NOMO-1 treated with dmso at 0.1 percent for 144 hours (cell line): Measurements from ENCODE around the gene GOLIM4.

Source experiments
- DNase-seq: peaks from one replicate; lab custom pipeline; 2025; ENCODE audit not compliant: unreplicated experiment; lab: John Stamatoyannopoulos, UW

The GOLIM4 gene

DNA sequence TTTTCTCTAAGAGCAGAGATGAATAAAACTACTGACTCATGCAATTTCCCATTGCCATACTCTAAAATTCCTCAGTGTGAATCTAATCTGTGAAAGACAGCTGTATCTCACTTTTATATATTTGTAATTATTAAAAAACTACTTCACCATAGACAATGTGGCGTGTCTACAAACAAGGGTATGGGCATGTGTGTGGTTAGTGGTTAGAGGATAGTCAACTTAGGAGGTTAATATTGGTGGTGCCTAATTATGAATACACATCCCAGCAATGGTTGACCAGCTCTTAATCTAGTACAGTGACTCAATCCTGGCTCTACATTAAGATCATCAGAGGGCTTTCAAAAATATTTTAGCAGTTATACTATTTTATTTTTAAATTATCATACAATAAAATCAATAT, 94.5 kb downstream of the GOLIM4 start:
- no peak for DNase-seq

DNA sequence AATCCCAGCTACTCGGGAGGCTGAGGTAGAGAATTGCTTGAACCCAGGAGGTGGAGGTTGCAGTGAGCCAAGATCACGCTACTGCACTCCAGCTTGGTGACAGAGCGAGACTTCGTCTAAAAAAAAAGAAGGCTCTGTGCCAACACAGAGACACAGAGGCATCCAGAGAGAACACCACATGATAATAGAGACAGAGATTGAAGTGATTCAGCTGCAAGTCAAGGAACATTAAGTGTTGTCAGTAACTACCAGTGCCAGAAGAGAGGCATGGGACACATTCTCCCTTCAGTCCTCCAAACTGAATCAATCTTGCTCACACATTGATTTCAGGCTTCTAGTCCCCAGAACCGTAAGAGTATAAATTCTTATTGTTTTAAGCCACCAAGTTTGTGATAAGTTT, 97.5 kb downstream of the GOLIM4 start:
- no peak for DNase-seq

DNA sequence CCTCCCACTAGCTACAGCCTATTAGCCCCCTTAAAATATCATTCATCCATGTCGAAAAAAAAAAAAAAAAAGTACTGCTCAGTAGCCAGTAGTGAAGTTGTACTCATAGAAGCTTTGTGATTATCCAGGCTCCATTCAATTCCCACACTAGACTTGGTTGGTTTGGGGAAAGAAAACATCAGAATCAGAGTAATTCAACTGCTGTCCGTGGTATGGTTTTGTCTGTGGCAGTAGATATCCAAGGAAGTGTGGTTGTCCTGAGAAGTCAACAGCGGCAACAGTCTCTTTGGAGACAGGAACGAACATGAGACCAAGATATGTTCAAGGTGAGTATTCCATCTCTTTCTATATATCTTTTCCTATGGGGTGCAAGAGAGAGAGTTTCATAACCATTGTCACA, 99.2 kb downstream of the GOLIM4 start:
- DNase-seq = no peak

DNA sequence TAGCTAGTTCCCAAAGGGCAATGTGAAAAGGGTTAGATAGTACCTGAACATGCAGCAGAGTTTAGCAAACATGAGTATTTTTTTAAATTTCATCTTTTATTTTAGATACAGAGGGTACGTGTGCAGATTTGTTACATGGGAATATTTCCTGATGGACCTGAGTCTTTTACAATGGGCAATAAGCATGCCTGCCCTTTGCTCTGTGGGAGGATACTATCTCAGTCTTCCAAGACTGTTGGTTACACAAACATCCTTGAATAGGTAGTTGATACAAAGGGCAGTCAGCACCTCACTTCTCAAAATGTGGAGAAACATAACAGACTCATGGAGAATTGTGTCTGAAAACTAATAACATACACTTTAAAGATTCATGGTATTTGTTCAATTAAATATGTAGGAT, 103.3 kb downstream of the GOLIM4 start:
- DNase-seq = no peak

DNA sequence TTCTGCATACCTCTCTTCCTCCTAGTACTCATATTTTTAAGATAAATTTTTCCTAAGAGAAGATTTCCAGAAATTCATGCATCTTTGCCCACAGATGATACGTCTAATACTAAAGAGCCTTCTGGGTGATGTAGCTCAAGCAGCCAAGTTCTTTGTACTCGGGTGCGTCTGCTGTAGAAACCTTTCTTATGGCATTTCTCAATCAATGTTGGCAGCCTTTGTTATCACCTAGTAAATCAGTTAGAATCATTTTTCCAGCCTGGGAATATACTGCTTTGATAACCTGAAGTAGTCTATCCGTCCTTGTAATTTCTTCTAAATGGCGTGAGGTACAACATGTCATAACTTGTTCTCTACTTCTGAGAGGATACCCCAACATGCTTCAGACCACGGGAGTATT, 104.5 kb downstream of the GOLIM4 start:
- no peak for DNase-seq

DNA sequence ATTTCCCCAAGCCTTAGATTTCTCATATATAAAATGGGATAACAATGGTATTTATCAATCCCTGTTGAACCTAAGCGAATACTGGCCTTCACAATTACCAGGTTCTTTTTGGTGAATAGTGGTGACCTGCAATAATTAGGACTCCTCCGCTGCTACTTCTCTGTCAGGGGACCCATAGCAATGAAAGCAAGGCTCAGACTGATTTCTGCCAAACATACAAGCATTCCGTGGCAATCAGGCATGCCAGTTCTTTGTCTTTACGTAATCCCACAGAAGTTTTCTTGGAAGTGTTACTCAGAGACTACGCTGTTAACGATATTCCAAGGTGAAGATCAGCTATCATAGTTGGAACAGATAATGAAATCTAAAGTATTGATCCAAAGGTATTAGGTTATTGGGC, 105.7 kb downstream of the GOLIM4 start:
- no peak for DNase-seq

DNA sequence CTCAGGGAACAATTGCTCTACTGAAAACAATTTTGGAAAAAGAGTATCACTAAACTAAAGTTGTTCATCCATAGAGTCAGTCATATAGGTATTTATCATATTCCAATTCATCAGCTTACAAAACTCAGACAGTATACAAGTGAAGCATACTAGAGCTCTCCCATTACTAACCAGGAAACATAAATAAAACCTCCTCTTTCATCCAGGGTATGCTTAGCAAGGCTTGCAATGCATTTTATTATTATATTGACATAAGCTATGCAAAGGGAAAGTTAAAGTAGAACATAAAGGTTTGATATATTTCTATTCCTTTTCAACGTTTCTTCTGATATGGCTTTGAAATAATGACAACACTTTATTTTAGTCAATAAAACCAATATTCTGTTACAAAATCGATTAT, 106.7 kb downstream of the GOLIM4 start:
- no peak for DNase-seq

DNA sequence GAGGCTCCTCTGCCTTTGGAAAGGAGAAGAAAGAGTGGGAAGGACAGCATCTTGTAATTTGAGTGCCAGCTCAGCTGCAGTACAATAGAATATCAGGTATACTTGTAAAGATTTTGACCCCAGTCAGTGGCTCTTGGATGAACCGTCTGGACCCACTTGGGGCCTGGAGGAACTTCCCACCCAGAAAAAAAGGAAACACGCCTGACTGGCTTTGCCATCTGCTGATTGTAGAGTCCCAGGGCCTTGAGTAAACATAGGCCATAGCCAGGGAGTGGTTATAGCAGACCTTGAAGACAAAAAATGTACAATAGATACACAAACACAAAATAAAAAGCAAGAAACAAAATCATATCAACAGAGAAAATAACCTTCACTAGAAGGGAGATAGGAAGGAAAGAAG, 112.1 kb downstream of the GOLIM4 start:
- DNase-seq = no peak

DNA sequence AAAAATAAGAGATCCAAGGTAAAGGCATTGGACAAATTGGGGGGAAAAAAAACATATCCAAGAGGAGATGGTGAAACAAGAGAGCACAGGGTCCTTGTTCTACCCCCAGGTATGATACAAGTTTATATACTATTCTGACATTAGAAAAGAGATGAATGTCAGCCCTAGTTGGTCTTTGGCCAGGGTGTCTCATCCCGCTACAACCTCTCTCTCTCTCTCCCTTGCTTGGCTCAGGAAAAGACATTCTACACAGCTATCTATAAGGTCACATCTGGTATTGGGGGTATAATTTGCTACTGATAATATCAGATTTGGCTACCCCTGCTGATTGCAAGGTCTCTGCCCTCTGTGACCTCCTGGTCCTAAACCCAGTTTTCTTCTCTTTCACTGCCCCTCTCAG, 117.2 kb downstream of the GOLIM4 start:
- DNase-seq = no peak

DNA sequence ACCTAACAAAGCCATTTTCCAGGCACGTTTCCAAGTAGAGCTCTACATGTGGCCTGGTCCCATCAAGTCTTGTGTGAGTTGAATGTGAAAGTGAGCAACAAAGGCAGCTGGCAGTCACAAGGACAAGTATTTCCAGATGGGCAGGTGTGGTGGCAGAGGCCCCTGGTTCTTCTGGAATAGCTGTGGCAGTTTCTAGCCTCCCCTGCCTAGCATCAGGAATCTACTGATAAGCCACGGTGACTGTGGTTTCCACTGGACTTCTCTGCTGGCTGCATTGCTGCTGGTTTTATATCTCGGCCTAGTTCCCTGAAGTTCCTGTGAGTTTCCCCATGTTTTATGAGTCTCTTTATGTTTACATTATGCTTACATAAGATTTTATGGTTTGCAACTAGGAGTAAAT, 117.7 kb downstream of the GOLIM4 start:
- no peak for DNase-seq

DNA sequence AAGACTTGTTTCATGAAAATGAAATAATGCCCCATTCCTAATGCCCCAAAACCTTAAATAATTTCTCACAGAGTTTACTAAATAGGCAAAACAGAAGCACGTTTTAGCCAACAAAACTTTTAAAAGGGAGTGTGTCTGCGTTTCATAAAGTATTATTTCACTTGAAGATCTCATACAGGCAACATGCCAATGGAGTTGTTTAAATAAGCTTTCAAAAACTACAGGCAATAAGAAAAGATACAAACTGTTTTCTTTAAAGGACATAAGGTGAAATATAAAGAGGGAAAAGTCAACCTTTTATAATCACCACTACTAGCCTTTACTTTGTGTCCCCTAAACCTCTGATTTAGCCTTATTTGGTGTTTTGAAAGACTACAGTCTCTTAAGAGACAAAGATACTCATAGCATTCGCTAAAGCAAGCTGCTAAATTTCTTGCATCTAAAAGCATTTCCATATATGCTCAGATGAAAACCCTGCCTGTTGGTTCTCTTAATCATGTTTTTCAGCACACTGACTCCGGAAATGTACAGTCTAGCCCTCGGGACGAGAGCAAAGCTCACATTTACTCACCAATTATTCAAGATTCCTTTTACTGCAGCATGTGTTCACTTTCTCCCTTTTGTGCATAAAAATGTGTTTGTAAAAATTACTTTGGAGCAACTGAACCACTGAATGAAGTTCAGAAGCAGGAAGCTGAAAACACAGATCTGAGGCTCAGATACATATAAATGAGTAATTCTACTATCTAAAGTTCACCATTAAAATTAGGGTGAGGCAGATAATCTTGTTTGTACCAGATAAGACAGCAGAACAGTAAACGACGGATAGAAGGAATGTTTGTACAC, 119.0 kb downstream of the GOLIM4 start:
- no peak for DNase-seq

DNA sequence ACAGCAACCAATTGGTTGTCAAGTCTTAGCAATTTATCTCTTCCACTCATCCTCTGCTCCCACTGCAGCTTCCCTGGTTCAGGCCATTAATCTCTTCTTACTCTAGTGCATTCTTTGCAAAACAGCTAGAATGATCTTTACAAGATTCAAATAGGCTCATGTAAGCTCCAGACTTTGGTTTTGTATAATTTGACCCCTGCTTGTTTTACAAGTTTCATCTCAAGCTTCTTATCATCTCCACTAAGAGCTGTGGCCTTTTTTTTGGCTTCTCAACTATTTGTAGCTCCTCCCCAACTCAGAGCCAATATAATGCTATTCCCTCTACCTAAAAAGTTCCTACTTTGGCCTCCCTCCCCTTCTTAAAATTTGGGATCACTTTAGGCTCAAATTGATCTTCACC, 121.8 kb downstream of the GOLIM4 start:
- no peak for DNase-seq

DNA sequence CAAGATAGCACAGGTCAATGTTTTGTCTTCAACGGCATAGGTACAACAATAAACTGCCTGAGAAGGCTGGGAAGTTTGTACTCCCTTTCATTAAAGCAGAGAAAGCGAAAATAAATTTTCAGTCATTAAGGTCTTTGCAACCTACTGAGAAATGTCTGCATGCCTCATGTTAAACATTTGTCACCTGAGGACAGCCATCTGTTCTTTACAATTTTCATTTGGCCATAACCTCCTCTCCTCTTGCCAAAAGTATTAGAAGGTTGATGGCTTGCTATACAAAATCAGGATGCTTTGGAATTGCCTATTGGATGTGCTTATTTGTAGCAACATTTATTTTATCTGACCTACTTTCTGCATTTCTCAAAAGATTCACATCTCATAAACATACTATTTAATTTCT, 122.7 kb downstream of the GOLIM4 start:
- no peak for DNase-seq

DNA sequence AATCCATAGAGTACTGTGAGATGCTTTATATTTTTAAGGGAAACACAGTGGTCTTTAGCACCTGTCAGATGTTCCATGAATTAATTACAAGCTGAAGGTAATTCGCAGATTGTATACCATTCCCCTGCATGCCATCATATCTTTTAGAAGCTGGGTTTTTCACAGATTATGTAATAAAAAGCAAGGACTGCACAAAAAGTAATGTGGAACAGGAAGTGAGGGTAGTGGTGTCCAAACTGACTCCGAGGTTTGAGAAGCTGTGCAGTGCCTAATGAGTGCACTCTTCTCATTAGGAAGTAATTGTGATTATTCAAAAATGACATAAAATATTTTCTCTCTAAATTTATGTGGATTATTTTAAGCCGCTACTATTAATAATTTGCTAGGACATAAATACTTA, 123.2 kb downstream of the GOLIM4 start:
- DNase-seq = no peak

DNA sequence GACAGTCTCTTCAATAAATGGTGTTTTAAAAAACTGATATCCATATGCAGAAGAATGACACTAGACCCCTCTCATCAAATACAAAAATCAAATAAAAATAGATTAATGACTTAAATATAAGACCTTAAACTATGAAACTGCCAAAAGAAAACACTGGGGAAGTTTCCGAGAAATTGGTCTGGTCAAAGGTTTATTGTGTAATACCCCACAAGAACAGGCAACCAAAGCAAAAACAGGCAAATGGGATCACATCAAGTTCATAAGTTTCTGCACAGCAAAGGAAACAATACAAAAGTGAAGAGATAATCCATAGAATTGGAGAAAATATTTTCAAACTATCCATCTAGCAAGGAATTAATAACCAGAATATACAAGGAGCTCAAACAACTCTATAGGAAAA, 126.2 kb downstream of the GOLIM4 start:
- DNase-seq = no peak

DNA sequence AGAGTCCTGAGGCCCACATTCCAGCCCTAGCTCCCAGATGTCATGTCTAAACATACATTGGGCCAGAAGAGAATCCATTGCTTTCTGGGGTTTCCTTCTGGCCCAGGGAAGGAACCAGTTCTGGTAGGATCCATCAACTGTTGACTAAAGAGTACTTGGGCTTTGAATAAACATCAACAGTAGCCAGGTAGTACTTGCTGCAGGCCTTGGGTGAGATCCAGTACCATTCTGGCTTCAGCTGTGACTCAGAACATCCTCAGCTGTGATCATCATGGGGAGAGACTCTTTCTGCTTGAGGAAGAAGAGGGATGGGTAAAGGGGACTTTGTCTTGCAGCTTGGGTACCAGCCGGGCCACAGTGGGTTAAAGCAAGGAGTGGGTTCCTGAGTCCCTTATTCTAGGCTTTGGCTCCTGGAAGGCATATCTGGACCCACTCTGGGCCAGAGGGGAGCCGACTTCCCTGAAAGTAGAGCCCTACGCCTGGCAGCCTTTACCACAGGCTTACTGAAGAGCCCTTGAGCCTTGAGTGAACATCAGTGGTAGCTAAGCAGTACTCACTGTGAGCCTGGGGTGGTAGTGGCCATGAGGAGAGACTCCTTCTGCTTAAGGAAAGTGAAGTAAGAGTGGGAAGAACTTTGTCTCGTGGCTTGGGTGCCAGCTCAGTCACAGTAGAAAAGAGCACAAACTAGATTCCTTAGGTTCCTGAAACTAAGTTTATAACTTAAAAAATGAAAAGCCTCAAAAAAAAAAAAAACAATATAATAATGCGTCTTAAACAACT, 128.3 kb downstream of the GOLIM4 start:
- DNase-seq = no peak
